Naive thymus-derived CD4-positive, alpha-beta T cell (primary cell): ENCODE measurements around the gene RNF151. TPM values are rescaled to one million over a fixed set of nuclear protein-coding genes. Genes with fewer than 3 reads are reported as not detected.

ENCODE experiments used
- ATAC-seq: fragments of 150-1000 bp; cut with Tn5 transposase; 2 replicates; pipeline ENCODE4 v1.10.0; 2021; ENCODE audit warnings: mild to moderate bottlenecking, moderate library complexity
- CTCF ChIA-PET: fragments of 350-600 bp; sonication (Branson Sonifier 250); formaldehyde crosslinking; loops from one replicate; lab custom pipeline; 2021; ENCODE audit warnings: antibody characterized with exemption; lab: Charles Lee
- POLR2A ChIA-PET: fragments of 350-600 bp; sonication (Branson Sonifier 250); formaldehyde crosslinking; loops from one replicate; lab custom pipeline; 2021; ENCODE audit warnings: antibody characterized with exemption, inconsistent platforms; lab: Charles Lee
- DNase-seq, 9 donors: peaks; one replicate each; pipeline versions ENCODE4 v3.0.0 to v3.0.0-alpha.2; 2020 to 2022; ENCODE audit warnings: mixed read lengths in 1 of 9
- H3K27ac ChIP-seq: one replicate; pipeline ENCODE4 v1.7.0; 2013; ENCODE audit warnings: mild to moderate bottlenecking, low read depth, low read length, moderate library complexity
- H3K27me3 ChIP-seq, 2 donors: one replicate each; pipeline ENCODE4 v1.7.0; 2013; ENCODE audit warnings: low read length in 2 of 2, mild to moderate bottlenecking in 2 of 2, moderate library complexity in 2 of 2; ENCODE audit not compliant: control insufficient read depth in 2 of 2, insufficient read depth in 2 of 2
- H3K36me3 ChIP-seq, 3 experiments: 1 replicate in 2 of 3; 2 replicates in 1 of 3; pipeline ENCODE4 v1.7.0; 2013; ENCODE audit warnings: low read length in 3 of 3, mild to moderate bottlenecking in 3 of 3, moderate library complexity in 1 of 3; ENCODE audit not compliant: insufficient read depth in 3 of 3, control insufficient read depth in 2 of 3
- H3K4me1 ChIP-seq, 2 donors: one replicate each; pipeline ENCODE4 v1.7.0; 2013; ENCODE audit warnings: low read length in 2 of 2, mild to moderate bottlenecking in 2 of 2, moderate library complexity in 1 of 2; ENCODE audit not compliant: control insufficient read depth in 2 of 2, insufficient read depth in 2 of 2
- H3K4me3 ChIP-seq: 2 replicates; pipeline ENCODE4 v1.7.0; 2013; ENCODE audit warnings: mild to moderate bottlenecking, low read length
- H3K9me3 ChIP-seq, 3 experiments: 1 replicate in 2 of 3; 2 replicates in 1 of 3; pipeline ENCODE4 v1.7.0; 2013; ENCODE audit warnings: low read length in 3 of 3; ENCODE audit not compliant: control insufficient read depth in 2 of 3
- H3K27ac Mint-ChIP-seq, 9 donors: one replicate each; pipeline ENCODE4 v1.8.0; 2020 to 2022; ENCODE audit warnings: mixed read lengths in 9 of 9, mild to moderate bottlenecking in 8 of 9, moderate library complexity in 5 of 9, inconsistent platforms in 2 of 9
- H3K27me3 Mint-ChIP-seq, 5 donors: one replicate each; pipeline ENCODE4 v1.8.0; 2021 to 2022; ENCODE audit warnings: mixed read lengths in 5 of 5, mild to moderate bottlenecking in 1 of 5
- H3K36me3 Mint-ChIP-seq, 5 donors: one replicate each; pipeline ENCODE4 v1.8.0; 2020 to 2022; ENCODE audit warnings: mixed read lengths in 5 of 5, mild to moderate bottlenecking in 3 of 5, inconsistent platforms in 1 of 5
- H3K4me1 Mint-ChIP-seq, 7 donors: one replicate each; pipeline ENCODE4 v1.8.0; 2020 to 2022; ENCODE audit warnings: mixed read lengths in 7 of 7, mild to moderate bottlenecking in 3 of 7, inconsistent platforms in 1 of 7
- H3K4me3 Mint-ChIP-seq, 10 donors: one replicate each; pipeline ENCODE4 v1.8.0; 2020 to 2022; ENCODE audit warnings: mild to moderate bottlenecking in 10 of 10, mixed read lengths in 10 of 10, moderate library complexity in 6 of 10, inconsistent platforms in 2 of 10
- H3K9me3 Mint-ChIP-seq, 11 donors: one replicate each; pipeline ENCODE4 v1.8.0; 2020 to 2022; ENCODE audit warnings: mixed read lengths in 11 of 11, mild to moderate bottlenecking in 4 of 11, inconsistent platforms in 1 of 11, moderate library complexity in 1 of 11
- intact Hi-C, 2 donors: fragments of 100-400 bp; cut with micrococcal nuclease; formaldehyde crosslinking; loops; one replicate each; pipeline ENCODE4 v1.15.1; 2023
- polyA plus RNA-seq, 2 donors: library from polyadenylated mRNA; unstranded; fragments of 300-500 nt; fragmentation: Illumina TruSeq; gene quantifications; one replicate each; pipeline ENCODE4 v1.2.3, GENCODE V29; 2021
- total RNA-seq, 6 experiments: library from RNA in 5 of 6; stranded (reverse) in 5 of 6; gene quantifications; 1 replicate in 5 of 6; 2 replicates in 1 of 6; pipeline ENCODE4 v1.2.3 and lab custom pipeline; 2021 to 2026

The RNF151 gene
- total and polyA plus RNA-seq, 7 experiments from 2014 or later: 0.51 TPM; not detected in 6

DNA sequence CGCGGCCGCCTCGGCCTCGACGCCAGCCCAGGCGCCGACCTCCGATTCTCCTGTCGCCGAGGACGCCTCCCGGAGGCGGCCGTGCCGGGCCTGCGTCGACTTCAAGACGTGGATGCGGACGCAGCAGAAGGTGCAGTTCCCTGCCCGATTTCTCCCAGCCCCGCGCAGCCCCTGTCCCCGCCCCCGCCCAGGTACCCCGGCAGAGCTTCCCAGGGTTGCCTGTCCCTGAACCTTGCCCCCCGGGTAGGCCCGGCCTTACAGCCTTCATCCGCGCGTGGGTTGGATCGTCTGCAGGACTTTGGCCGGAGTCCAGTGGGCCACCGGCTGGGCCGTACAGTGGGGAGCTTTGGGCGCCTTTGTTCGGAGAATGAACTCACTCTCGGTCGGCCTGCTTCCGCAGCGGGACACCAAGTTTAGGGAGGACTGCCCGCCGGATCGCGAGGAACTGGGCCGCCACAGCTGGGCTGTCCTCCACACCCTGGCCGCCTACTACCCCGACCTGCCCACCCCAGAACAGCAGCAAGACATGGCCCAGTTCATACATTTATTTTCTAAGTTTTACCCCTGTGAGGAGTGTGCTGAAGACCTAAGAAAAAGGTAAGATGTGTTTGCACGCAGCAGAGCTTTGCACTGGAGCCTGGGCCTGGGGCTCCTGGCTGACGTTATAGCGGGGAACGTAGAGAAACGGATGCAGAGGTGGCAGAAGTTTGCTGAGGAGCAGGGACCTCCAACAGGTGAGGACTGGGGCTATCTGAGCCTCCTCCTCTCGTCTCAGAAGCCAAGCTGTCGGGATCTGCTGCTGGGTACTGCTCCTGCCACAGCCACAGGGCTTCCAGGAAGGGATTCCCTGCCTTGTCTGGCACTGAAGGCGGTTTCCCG, 17.9 kb downstream of the RNF151 start:
- no peaks in the 10 kb centered on the region for H3K9me3 Mint-ChIP-seq

DNA sequence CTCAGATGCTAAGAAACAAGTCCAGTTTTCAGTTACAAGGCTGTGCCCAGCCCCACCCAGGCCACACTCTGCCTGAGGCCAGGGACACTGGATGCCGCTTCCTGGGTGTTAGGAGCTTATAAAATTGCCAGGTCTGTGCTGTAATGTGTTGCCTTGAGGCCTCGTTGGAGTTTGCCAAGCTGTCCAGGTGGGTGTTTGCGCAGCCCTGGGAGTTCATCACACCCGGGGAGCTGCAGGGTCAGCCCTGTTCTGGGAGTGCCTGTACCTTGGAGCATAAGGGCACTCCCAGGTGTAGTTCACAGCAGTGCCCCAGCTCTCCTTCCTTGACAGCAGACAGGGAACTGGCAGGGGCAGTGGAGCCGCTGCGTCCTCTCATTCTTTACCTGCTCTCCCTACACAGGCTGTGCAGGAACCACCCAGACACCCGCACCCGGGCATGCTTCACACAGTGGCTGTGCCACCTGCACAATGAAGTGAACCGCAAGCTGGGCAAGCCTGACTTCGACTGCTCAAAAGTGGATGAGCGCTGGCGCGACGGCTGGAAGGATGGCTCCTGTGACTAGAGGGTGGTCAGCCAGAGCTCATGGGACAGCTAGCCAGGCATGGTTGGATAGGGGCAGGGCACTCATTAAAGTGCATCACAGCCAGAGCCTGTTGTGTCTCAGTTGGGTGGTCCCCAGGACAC, 19.0 kb downstream of the RNF151 start:
- ChIA-PET CTCF (interaction anchor here (0.6 kb wide), 1 partner anchor 151 kb away, joined by 6 read pairs; no protein-coding TSS in a partner anchor), POLR2A (interaction anchor here (1.7 to 11.4 kb wide), 3 partner anchors 14 to 170 kb away, joined by 7 to 61 read pairs (median 18); partner anchors contain the start of genes RPS2, TBL3 and TRAF7)
- Histone ChIP-seq H3K4me1 (peaks cover 4 to 17% of the 10 kb centered on the region in 2 donors), H3K4me3 (no peak overlapping the region), H3K36me3 (peaks cover 0 to 15% (median 0%) of the 10 kb centered on the region in 3 experiments), H3K9me3 (no peaks in the 10 kb centered on the region), H3K27ac (no peak overlapping the region), H3K27me3 (peaks cover 0 to 6% of the 10 kb centered on the region in 2 donors)
- H3K4me1 Mint-ChIP-seq: peaks cover 5 to 31% (median 24%) of the 10 kb centered on the region in 7 donors
- ATAC-seq (no peak), DNase-seq (no peak)
- intact Hi-C loops: no loop called here
- H3K4me3 Mint-ChIP-seq: peak overlapping the region in 9 of 10 donors; percentile 66 to 86 (median 82)
- no peaks in the 10 kb centered on the region for H3K9me3 Mint-ChIP-seq
- H3K27me3 Mint-ChIP-seq: peaks cover 16 to 39% (median 17%) of the 10 kb centered on the region in 5 donors
- H3K27ac Mint-ChIP-seq: peak overlapping the region in 2 of 9 donors; percentile 59 to 72
- H3K36me3 Mint-ChIP-seq: peaks cover 0 to 8% (median 4%) of the 10 kb centered on the region in 5 donors

More for the DNA sequence above, 17.9 kb downstream of the RNF151 start:
- Histone ChIP-seq H3K9me3 (no peaks in the 10 kb centered on the region), H3K4me3 (peak overlapping the region; percentile 71), H3K27me3 (peaks cover 0 to 3% of the 10 kb centered on the region in 2 donors), H3K4me1 (peaks cover 0 to 13% of the 10 kb centered on the region in 2 donors), H3K27ac (peak overlapping the region; percentile 69), H3K36me3 (peaks cover 0 to 15% (median 0%) of the 10 kb centered on the region in 3 experiments)
- intact Hi-C loops: loop anchor here (1.0 kb wide), 2 partner anchors 8 to 25 kb away; partner anchors contain the start of gene NDUFB10 (in 1 of the 2)
- peak overlapping the region; percentile 66 to 88 (median 82) for H3K4me3 Mint-ChIP-seq
- DNase-seq (no peak), ATAC-seq (peak; percentile 24)
- ChIA-PET CTCF (no interaction called here), POLR2A (interaction anchor here (0.9 to 11.4 kb wide), 8 partner anchors 8 to 220 kb away, joined by 3 to 61 read pairs (median 6); partner anchors contain the start of genes MLST8, RPS2, TBL3 and TRAF7)
- H3K4me1 Mint-ChIP-seq: peaks cover 5 to 31% (median 24%) of the 10 kb centered on the region in 7 donors
- peaks cover 16 to 44% (median 20%) of the 10 kb centered on the region in 5 donors for H3K27me3 Mint-ChIP-seq
- peaks cover 0 to 8% (median 4%) of the 10 kb centered on the region in 5 donors for H3K36me3 Mint-ChIP-seq
- peak overlapping the region in 6 of 9 donors; percentile 43 to 89 (median 74) for H3K27ac Mint-ChIP-seq

DNA sequence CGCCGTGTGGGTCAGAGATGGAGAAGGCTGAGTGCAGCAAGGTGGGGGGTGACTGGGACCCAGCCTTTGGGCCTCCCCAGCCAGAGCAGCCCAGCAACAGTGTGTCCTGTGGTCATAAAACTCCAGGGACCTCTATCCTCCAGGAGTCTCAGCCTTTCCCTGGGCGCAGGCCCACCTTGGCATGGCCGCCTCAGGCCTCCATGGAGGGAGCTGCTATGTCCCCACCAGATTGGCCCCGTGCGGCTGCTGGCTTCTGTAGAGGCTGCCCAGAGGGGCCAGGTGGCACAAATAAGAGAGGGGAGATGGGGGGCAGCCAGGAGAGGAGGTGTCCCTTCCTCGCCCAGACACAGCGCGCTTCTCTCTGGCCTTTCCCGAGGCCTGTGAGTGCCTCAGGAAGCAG, 20.5 kb downstream of the RNF151 start:
- no peaks in the 10 kb centered on the region for H3K9me3 Mint-ChIP-seq
- no peak overlapping the region for H3K27ac Mint-ChIP-seq
- H3K4me3 Mint-ChIP-seq: no peak overlapping the region
- DNase-seq (no peak), ATAC-seq (no peak)
- intact Hi-C loops: no loop called here
- peaks cover 5 to 40% (median 34%) of the 10 kb centered on the region in 7 donors for H3K4me1 Mint-ChIP-seq
- Histone ChIP-seq H3K4me3 (no peak overlapping the region), H3K36me3 (peaks cover 0 to 15% (median 0%) of the 10 kb centered on the region in 3 experiments), H3K27me3 (peaks cover 0 to 3% of the 10 kb centered on the region in 2 donors), H3K4me1 (peaks cover 15 to 28% of the 10 kb centered on the region in 2 donors), H3K27ac (no peak overlapping the region), H3K9me3 (no peaks in the 10 kb centered on the region)
- ChIA-PET CTCF (no interaction called here), POLR2A (interaction anchor here (0.9 to 11.4 kb wide), 4 partner anchors 11 to 26 kb away, joined by 3 to 61 read pairs (median 5); partner anchors contain the start of genes RPS2 and TBL3)
- peaks cover 0 to 8% (median 4%) of the 10 kb centered on the region in 5 donors for H3K36me3 Mint-ChIP-seq
- H3K27me3 Mint-ChIP-seq: peaks cover 8 to 23% (median 17%) of the 10 kb centered on the region in 5 donors

DNA sequence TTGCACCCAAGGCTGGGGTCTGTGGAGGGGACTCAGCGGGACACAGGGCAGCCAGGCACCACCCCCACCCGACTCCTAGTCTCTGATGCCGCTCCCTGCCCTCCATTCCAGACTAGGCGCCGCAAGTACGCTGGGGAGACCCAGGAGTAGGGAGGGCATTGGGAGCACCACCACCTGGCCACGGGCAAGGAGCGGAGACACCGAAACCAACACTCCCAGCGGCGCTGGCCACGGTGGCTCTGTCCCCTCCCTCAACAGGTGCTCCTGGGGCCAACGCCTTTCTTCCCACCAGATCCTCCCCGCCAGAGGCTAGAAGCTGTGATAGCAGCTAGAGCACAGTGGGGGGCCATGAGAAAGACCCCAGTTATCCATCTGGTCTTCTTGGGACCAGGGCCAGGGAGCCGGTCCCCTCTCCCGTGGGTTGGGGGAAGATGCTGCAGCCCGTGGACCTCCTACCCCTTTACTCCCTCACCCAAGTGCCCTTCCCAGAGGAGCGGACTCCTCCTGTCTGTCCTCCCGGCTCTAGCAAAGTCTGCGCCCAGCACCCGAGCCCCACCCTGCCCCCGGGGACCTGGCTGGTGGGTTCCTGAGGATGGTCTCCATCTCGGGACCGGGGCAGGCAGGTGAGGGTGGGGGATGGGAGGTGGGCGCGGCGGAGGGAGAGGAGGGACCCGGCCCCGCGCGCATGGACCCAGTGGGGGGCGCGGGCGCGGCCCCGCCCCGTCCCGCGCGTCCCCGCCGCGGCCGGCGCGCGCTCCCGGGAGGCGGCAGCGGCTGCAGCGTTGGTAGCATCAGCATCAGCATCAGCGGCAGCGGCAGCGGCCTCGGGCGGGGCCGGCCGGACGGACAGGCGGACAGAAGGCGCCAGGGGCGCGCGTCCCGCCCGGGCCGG, 22.8 kb downstream of the RNF151 start, which contains the start of gene SYNGR3:
TSS of gene SYNGR3 (plus strand) at position 762 of the 892 bp plus-strand sequence. CDS start 133 bp downstream, outside the sequence.
- Histone ChIP-seq H3K27ac (no peak within 1 kb of the TSS), H3K9me3 (no peaks in the 10 kb centered on the region), H3K4me3 (peak within 1 kb of the TSS; percentile 22), H3K36me3 (peaks cover 0 to 15% (median 0%) of the 10 kb centered on the region in 3 experiments), H3K4me1 (peaks cover 15 to 22% of the 10 kb centered on the region in 2 donors), H3K27me3 (peaks cover 0 to 3% of the 10 kb centered on the region in 2 donors)
- Mint-ChIP-seq H3K4me3 (peak within 1 kb of the TSS; percentile 45 to 83 (median 74)), H3K9me3 (no peaks in the 10 kb centered on the region), H3K36me3 (peaks cover 0 to 8% (median 4%) of the 10 kb centered on the region in 5 donors), H3K27me3 (peaks cover 8 to 17% (median 12%) of the 10 kb centered on the region in 5 donors), H3K4me1 (peaks cover 5 to 42% (median 30%) of the 10 kb centered on the region in 7 donors), H3K27ac (peak within 1 kb of the TSS in 5 of 9 donors; percentile 22 to 78 (median 62))
- intact Hi-C loops: loop anchor here (2.0 to 10.0 kb wide), 2 partner anchors 25 to 235 kb away; partner anchors contain the start of genes E4F1 (in 1 of the 2) and RPS2 (in 1 of the 2)
- peak in 1 of 9 donors; percentile 14 for DNase-seq
- CTCF ChIA-PET: no interaction called here
- POLR2A ChIA-PET: interaction anchor here (1.9 to 3.6 kb wide), 2 partner anchors 18 to 24 kb away, joined by 5 to 39 read pairs; partner anchors contain the start of genes RNF151, RPS2 and TBL3
- no peak for ATAC-seq

DNA sequence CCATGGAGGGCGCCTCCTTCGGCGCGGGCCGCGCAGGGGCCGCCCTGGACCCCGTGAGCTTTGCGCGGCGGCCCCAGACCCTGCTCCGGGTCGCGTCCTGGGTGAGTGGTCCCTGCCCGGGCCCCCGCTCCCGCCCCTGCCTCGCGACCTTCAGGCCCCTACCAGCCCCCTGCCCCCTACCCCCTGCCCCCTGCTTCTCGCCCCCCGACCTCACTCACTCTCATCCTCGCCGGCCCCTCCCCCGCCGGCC, 23.4 kb downstream of the RNF151 start:
- Mint-ChIP-seq H3K4me1 (peaks cover 5 to 37% (median 25%) of the 10 kb centered on the region in 7 donors), H3K9me3 (no peaks in the 10 kb centered on the region), H3K36me3 (peaks cover 0 to 8% (median 4%) of the 10 kb centered on the region in 5 donors), H3K27ac (no peak overlapping the region), H3K27me3 (peaks cover 8 to 17% (median 12%) of the 10 kb centered on the region in 5 donors), H3K4me3 (peak overlapping the region in 2 of 10 donors; percentile 2 to 75)
- DNase-seq (no peak), ATAC-seq (no peak)
- no peaks in the 10 kb centered on the region for H3K9me3 ChIP-seq
- ChIA-PET POLR2A (interaction anchor here (1.4 to 3.6 kb wide), 4 partner anchors 18 to 693 kb away, joined by 3 to 39 read pairs (median 4); partner anchors contain the start of genes KCTD5, RNF151, RPS2 and TBL3), CTCF (no interaction called here)
- H3K4me1 ChIP-seq: peaks cover 15 to 17% of the 10 kb centered on the region in 2 donors
- H3K36me3 ChIP-seq: peaks cover 0 to 15% (median 0%) of the 10 kb centered on the region in 3 experiments
- intact Hi-C loops: loop anchor here (2.0 to 10.0 kb wide), 2 partner anchors 25 to 235 kb away; partner anchors contain the start of genes E4F1 (in 1 of the 2) and RPS2 (in 1 of the 2)
- H3K4me3 ChIP-seq: no peak overlapping the region
- peaks cover 0 to 3% of the 10 kb centered on the region in 2 donors for H3K27me3 ChIP-seq
- no peak overlapping the region for H3K27ac ChIP-seq
